Effector memory CD4-positive, alpha-beta T cell (primary cell): Measurements from ENCODE around the gene NME8.

Source experiments
- DNase-seq, 3 donors: peaks; one replicate each; pipeline ENCODE4 v3.0.0-alpha.2; 2020
- H3K27ac ChIP-seq: 2 replicates; pipeline ENCODE4 v1.7.0; 2013; ENCODE audit warnings: mild to moderate bottlenecking, low read length, moderate library complexity; ENCODE audit not compliant: insufficient read depth, poor library complexity, severe bottlenecking
- H3K27me3 ChIP-seq: replicated peaks from 2 replicates; pipeline ENCODE4 v1.7.0; 2013; ENCODE audit warnings: mild to moderate bottlenecking, low read length; ENCODE audit not compliant: insufficient read depth, control insufficient read depth, poor library complexity, severe bottlenecking
- H3K36me3 ChIP-seq: 2 replicates; pipeline ENCODE4 v1.7.0; 2013; ENCODE audit warnings: mild to moderate bottlenecking, low read length, moderate library complexity; ENCODE audit not compliant: control insufficient read depth, insufficient read depth
- H3K4me1 ChIP-seq: 2 replicates; pipeline ENCODE4 v1.7.0; 2013; ENCODE audit warnings: low read length, mild to moderate bottlenecking; ENCODE audit not compliant: control insufficient read depth, insufficient read depth, poor library complexity, severe bottlenecking
- H3K4me3 ChIP-seq: 2 replicates; pipeline ENCODE4 v1.7.0; 2013; ENCODE audit warnings: low read length, low read depth, mild to moderate bottlenecking; ENCODE audit not compliant: insufficient read depth, poor library complexity, severe bottlenecking
- H3K9me3 ChIP-seq: 2 replicates; pipeline ENCODE4 v1.7.0; 2013; ENCODE audit warnings: mild to moderate bottlenecking, low read length, moderate library complexity; ENCODE audit not compliant: control insufficient read depth

Gene NME8

GRCh38 chr7:37823557-37823956 lies 24.8 kb upstream of the NME8 start:
- no peak for DNase-seq
- Histone ChIP-seq H3K36me3 (no peaks in the 10 kb centered on the region), H3K4me3 (no peak overlapping the region), H3K27me3 (no peaks in the 10 kb centered on the region), H3K27ac (no peak overlapping the region), H3K9me3 (no peaks in the 10 kb centered on the region), H3K4me1 (no peaks in the 10 kb centered on the region)

- H3K9me3 ChIP-seq: no peaks in the 10 kb centered on the region
- H3K27ac ChIP-seq: no peak overlapping the region
- no peaks in the 10 kb centered on the region for H3K4me1 ChIP-seq
- no peak for DNase-seq
- H3K27me3 ChIP-seq: no peaks in the 10 kb centered on the region
- no peak overlapping the region for H3K4me3 ChIP-seq
- no peaks in the 10 kb centered on the region for H3K36me3 ChIP-seq
These were observed 23.4 kb upstream of the NME8 start for GRCh38 chr7:37825038-37825437.

DNA sequence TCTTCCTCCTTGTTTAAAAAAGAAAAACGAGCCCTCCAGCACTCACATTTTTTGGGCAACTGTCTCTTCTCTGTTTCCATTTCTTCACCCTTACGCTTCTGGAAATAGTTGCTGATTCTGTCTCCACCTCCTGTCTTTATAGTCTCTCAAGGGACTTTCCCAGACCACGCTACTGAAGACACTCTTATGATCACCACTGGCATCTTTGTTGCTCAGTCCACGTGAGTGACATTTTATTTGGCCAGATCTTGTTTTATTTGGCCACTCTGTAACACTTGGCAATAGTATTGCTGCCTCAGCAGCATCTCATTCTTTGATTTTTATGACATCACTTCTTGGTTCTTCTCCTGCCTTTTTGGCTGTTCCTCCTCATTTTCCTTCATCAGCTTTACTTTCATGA lies 21.6 kb upstream of the NME8 start:
- Histone ChIP-seq H3K9me3 (no peaks in the 10 kb centered on the region), H3K4me1 (no peaks in the 10 kb centered on the region)
- no peak for DNase-seq

GRCh38 chr7:37831244-37831643 lies 17.2 kb upstream of the NME8 start:
- Histone ChIP-seq H3K4me3 (no peak overlapping the region), H3K27ac (no peak overlapping the region), H3K36me3 (no peaks in the 10 kb centered on the region), H3K9me3 (no peaks in the 10 kb centered on the region), H3K4me1 (no peaks in the 10 kb centered on the region), H3K27me3 (no peaks in the 10 kb centered on the region)
- DNase-seq: no peak

More for the DNA sequence above, 21.6 kb upstream of the NME8 start:
- no peak overlapping the region for H3K4me3 ChIP-seq
- H3K27me3 ChIP-seq: no peaks in the 10 kb centered on the region
- H3K36me3 ChIP-seq: no peaks in the 10 kb centered on the region
- no peak overlapping the region for H3K27ac ChIP-seq

- DNase-seq: no peak
- H3K36me3 ChIP-seq: no peaks in the 10 kb centered on the region
- no peaks in the 10 kb centered on the region for H3K4me1 ChIP-seq
- H3K27me3 ChIP-seq: no peaks in the 10 kb centered on the region
- no peak overlapping the region for H3K4me3 ChIP-seq
- H3K9me3 ChIP-seq: no peaks in the 10 kb centered on the region
- no peak overlapping the region for H3K27ac ChIP-seq
These were observed 16.2 kb upstream of the NME8 start for GRCh38 chr7:37832194-37832593.

GRCh38 chr7:37833107-37833817 lies 15.1 kb upstream of the NME8 start:
- DNase-seq: peak in 1 of 3 donors; percentile 8
- Histone ChIP-seq H3K4me1 (no peaks in the 10 kb centered on the region), H3K27ac (no peak overlapping the region), H3K4me3 (peak overlapping the region; percentile 36), H3K9me3 (no peaks in the 10 kb centered on the region), H3K27me3 (no peaks in the 10 kb centered on the region), H3K36me3 (no peaks in the 10 kb centered on the region)

DNA sequence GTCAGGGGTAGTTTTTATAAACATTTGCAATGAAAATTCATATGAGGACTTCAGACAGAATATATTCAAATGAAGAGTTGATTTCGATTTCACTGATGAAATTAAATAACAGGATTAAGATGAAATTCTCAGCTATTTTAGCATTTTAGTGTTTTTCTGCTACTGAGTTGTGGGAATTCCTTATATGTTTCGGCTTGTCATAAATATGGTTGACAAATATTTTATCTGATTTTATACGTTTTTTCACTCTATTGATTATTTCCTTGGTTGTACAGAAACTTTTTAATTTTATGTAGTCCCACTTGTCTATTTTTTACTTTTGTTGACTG lies 14.6 kb upstream of the NME8 start:
- H3K9me3 ChIP-seq: no peaks in the 10 kb centered on the region
- DNase-seq: no peak
- H3K4me3 ChIP-seq: no peak overlapping the region
- no peaks in the 10 kb centered on the region for H3K27me3 ChIP-seq
- no peaks in the 10 kb centered on the region for H3K4me1 ChIP-seq
- no peaks in the 10 kb centered on the region for H3K36me3 ChIP-seq
- H3K27ac ChIP-seq: no peak overlapping the region

GRCh38 chr7:37853468-37853867 lies 5.1 kb downstream of the NME8 start:
- H3K27ac ChIP-seq: no peak overlapping the region
- no peak overlapping the region for H3K4me3 ChIP-seq
- no peaks in the 10 kb centered on the region for H3K36me3 ChIP-seq
- no peaks in the 10 kb centered on the region for H3K9me3 ChIP-seq
- H3K4me1 ChIP-seq: no peaks in the 10 kb centered on the region
- no peak for DNase-seq
- no peaks in the 10 kb centered on the region for H3K27me3 ChIP-seq

GRCh38 chr7:37882086-37882485 lies 33.7 kb downstream of the NME8 start:
- DNase-seq: no peak
- no peak overlapping the region for H3K27ac ChIP-seq
- no peak overlapping the region for H3K4me3 ChIP-seq
- H3K9me3 ChIP-seq: no peaks in the 10 kb centered on the region
- no peaks in the 10 kb centered on the region for H3K27me3 ChIP-seq
- H3K4me1 ChIP-seq: no peaks in the 10 kb centered on the region
- H3K36me3 ChIP-seq: no peaks in the 10 kb centered on the region

DNA sequence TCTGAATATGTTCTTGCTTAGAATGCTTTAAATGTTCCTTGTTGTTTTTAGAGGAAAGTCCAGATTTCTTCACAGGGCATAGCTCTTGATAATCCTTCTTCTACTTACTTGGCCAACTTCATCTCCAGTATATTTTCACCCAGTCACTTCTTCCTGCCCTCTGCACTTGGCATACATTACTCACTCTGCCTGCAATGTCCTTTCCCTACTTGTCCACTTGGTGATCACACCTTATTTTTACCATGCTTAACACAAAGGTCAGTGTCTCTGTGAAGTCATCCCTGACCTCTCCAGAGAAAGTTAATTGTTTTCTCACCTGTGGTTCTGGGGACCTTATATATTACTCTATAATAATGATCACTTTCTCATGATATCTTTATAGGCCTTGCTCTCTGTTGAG lies 45.0 kb downstream of the NME8 start:
- no peaks in the 10 kb centered on the region for H3K36me3 ChIP-seq
- H3K27me3 ChIP-seq: no peaks in the 10 kb centered on the region
- no peak for DNase-seq
- no peak overlapping the region for H3K27ac ChIP-seq
- H3K4me3 ChIP-seq: no peak overlapping the region
- H3K4me1 ChIP-seq: no peaks in the 10 kb centered on the region
- H3K9me3 ChIP-seq: no peaks in the 10 kb centered on the region
